Thyroid gland (tissue), 4 donors: ENCODE measurements around the gene POLR2L.

ENCODE experiments used
- CTCF ChIP-seq, 6 experiments: fragments of 200-600 bp in 3 of 6; fragments of 450-650 bp in 3 of 6; sonication (generic) in 3 of 6; IDR thresholded peaks; one replicate each; pipeline ENCODE4 v1.5.1; 2016 to 2019; ENCODE audit warnings: antibody characterized with exemption in 6 of 6, mild to moderate bottlenecking in 2 of 6, inconsistent platforms in 1 of 6, moderate library complexity in 1 of 6
- POLR2A ChIP-seq, 2 donors: fragments of 450-650 bp; IDR thresholded peaks; one replicate each; pipeline ENCODE4 v1.6.1; 2017; ENCODE audit warnings: antibody characterized with exemption in 2 of 2, mild to moderate bottlenecking in 2 of 2, moderate library complexity in 1 of 2

GRCh38 chr11:866481-866880, 24.2 kb upstream of the POLR2L start:
- no peak for TF ChIP-seq CTCF (IDR thresholded peaks at IDR 0.05)
- TF ChIP-seq POLR2A (IDR thresholded peaks at IDR 0.05), result no peak
